Nucleus accumbens (tissue), 56 donors: ENCODE measurements around the gene PODXL.
A peak's percentile ranks its signal among the peaks of the same experiment; 100 is the strongest.
"Not testable (repeated sequence)": the region's sequence is repeated elsewhere in the genome, so short reads cannot be mapped to it uniquely, and the experiment has no call there.

Experiments
- DNase-seq, 56 donors: peaks; one replicate each; lab custom pipeline; 2025; lab: John Stamatoyannopoulos, UW

The PODXL gene

DNA sequence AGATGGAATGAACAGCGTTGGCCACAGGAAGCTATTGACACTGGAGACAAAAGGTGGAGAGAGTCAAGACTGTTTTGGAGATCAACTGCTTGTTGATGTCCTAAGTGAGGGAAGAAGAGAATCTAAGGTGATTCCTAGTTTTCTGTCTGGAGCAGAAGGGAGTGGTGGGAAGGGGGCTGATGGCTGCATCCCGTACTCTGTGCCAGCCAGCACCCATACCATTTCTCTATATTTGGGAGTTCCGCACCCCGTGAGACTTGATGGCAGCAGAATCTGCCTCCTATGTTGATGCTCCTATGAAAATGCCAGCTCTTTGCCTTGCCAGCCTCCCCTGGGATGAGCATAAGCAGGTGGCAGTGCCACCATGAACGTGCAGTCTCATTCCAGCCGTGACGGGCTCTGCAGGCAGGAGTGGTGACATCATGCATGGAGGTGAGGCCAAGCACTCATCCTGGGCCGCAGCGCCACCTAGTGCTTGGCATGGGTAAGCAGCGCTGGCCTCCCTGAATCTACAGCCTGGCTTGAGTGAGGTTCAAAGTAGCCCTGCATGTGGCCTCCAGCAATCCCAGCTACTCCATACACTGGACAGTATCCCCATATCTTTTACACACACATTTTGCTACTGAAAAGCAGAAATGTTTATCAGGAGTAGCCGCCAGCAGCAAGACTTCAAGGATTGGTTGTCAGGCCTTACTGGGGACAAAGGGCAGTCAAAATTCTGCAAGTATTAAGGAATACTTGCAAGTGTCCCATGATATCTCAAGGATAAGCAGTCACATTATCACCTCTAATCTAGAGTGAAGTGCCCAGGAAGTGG, 43.0 kb downstream of the PODXL start:
- peak in 54 of 56 donors; percentile 10 to 88 (median 64) for DNase-seq

GRCh38 chr7:131511774-131512535, 44.5 kb downstream of the PODXL start:
- DNase-seq: no peak

GRCh38 chr7:131511071-131511470, 45.4 kb downstream of the PODXL start:
- DNase-seq: no peak

- no peak for DNase-seq
Measured at GRCh38 chr7:131509781-131510180, 46.6 kb downstream of the PODXL start.

- DNase-seq: no peak
Measured at GRCh38 chr7:131508754-131509486, 47.5 kb downstream of the PODXL start.

DNA sequence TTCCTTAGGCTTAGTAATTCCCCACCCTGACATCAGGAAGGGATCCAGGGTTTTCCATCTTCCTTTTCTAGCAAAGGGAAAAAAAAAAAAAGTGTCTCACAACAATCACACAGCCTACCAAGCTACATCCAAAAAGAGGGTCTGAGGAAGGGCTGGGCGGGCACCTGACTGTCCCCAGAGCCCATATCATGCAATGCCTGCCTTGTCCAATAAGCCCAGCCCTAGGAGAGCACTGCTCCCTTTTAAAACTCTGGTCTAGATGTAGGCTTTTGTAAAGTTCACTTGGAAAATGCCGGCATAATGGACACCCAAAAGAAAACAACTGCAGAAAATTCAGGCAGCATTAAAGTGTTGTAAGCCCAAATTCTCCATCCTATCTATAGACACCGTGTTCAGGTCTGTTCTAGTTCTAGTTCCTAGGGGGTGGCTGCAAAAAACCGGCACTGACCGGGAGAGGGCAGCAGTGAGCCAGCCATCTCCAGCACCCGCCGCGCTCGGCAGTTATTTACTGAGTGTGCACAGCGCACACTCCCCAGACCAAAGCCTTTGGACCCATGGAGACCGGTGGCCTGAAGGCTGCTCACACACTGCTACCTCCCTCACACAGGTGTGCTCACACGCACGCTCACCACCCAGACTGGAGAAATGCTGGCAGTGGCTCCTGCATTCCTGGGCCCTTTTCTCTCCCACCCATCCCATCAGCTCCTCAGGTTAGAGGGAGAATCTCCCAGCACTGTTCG, 48.7 kb downstream of the PODXL start:
- DNase-seq: peak in 53 of 56 donors; percentile 11 to 92 (median 68)

GRCh38 chr7:131506597-131506996, 49.8 kb downstream of the PODXL start:
- no peak for DNase-seq

DNA sequence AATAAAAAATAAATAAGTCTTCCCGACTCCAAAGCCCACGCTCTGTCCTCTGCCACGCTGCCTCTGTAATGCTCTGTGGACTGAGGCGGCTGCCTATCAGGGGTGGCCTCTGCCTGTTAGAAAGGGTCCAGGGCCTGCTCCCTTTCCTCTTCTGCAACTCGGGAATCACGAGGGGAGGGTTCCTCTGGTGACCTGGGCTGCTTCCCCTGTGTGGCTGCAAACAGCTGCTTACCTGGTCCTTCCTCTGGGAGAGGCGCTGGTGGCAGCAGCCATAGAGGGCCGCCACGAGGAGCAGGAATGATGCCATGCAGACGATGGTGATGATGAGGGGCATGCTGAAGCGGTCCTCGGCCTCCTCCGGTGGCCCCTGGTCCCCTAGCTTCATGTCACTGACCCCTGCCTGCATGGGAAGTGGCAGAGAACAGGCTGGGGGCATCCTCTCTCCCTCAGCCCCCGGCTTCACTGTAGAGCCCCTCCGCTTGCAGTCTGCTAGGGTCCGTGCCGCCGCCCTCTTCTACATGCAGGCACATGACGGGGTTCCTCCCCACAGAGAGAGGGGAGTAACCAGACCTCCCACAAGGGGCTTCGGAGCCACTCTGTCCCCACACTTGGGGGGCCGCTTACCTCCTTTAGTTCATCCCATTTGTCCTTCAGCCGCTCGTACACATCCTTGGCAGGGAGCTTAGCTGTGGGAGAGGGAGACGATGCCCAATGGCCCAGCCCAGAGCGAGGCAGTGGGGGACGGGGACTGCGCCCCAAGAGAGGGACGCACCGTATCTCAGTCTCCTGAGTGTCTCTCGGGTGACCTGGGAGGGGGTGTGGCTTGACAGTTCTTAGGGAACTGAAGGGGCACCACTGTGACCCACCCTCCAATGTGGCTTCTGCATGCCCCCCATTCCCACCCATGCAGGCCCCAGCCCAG, 50.5 kb downstream of the PODXL start:
- no peak for DNase-seq

DNA sequence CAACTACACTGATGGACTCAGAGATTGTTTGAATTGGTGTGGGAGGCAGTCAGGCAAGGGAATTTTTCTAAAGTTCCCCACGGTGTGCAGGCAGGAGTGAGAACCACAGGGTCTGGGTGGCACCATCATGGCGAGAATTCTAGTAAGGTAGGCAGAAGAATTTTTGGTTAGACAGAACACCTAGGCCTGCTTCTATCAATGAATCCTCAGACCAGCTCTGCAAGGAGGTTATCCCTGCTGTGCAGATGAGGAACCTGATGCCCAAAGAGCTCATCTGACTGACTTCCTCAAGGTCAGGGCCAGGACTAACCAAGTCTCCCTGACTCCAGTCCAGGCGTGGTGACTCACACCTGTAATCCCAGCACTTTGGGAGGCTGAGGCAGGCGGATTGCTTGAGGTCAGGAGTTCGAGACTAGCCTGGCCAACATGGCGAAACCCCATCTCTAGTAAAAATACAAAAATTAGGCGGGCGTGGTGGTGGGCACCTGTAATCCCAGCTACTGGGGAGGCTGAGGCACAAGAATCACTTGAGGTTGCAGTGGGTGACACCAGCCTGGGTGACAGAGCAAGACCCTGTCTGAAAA, 51.3 kb downstream of the PODXL start:
- not testable (repeated sequence) for DNase-seq

- DNase-seq: no peak
Measured at GRCh38 chr7:131504157-131504899, 52.1 kb downstream of the PODXL start.

GRCh38 chr7:131503639-131504038, 52.8 kb downstream of the PODXL start:
- no peak for DNase-seq

DNA sequence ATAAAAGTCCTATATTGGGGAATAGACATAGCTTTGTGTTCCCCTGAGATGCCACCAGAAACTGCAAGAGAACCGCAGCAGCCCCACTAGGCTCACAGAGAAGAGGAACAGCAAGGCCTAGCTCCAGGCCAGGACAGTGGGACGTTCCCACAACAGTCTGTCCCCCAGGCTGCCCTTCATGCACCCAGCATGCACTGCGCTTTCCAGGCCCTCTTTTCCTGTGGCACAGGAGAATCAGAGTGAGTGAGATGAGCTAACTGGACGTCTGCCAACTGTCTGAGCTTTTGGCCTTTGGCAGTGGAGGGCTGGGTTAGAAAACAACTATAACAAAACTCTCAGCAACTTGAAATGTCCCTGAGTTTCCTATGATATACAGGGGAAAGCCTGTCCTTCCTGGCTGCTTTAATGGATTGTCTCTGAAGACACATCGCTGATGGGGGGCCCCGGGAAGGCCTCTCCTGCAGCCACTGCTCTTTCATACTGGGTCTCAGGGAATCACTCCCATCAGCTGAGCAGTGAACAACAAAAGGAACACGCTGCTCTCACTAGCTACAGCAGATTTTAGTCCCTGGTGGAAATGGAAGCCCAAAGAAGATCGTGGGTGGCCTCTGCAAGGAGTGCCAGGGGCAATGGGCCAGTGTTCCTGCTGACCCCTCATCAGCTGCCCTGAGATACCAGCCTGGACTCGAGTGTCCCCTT, 53.5 kb downstream of the PODXL start:
- peak in 11 of 56 donors; percentile 16 to 68 (median 22) for DNase-seq

- no peak for DNase-seq
Measured at GRCh38 chr7:131501930-131502685, 54.3 kb downstream of the PODXL start.

DNA sequence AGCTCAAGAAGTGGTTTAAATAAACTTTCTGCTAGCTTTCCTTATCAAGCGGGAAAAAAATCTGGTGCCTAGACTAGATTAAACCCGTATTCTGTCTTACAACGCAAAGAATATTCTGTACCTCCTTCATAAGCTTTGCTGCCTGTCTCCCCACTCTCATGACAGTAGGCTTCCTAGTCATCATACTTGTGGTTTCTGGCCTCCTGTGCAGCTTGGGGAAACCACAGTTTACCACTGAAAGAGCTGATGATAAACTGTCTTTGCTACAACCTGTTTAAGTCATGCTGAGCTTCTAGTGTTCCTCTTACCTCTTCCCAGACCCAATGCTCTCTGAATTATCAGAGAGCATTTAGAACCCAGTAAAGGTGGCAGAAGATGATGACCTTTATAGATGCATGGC, 55.0 kb downstream of the PODXL start:
- no peak for DNase-seq

- DNase-seq: no peak
Measured at GRCh38 chr7:131500357-131500756, 56.1 kb downstream of the PODXL start.

- no peak for DNase-seq
Measured at GRCh38 chr7:131499801-131500200, 56.6 kb downstream of the PODXL start.
